Germinal center (tissue), 1 donor: ENCODE data around the gene DOHH.
"Not testable (repeated sequence)": the region's sequence is repeated elsewhere in the genome, so short reads cannot be mapped to it uniquely, and the experiment has no call there.

ENCODE experiments used
- DNase-seq: peaks from one replicate; pipeline ENCODE4 v3.0.0; 2012; ENCODE audit warnings: mixed read lengths, low spot score

The DOHH gene

DNA sequence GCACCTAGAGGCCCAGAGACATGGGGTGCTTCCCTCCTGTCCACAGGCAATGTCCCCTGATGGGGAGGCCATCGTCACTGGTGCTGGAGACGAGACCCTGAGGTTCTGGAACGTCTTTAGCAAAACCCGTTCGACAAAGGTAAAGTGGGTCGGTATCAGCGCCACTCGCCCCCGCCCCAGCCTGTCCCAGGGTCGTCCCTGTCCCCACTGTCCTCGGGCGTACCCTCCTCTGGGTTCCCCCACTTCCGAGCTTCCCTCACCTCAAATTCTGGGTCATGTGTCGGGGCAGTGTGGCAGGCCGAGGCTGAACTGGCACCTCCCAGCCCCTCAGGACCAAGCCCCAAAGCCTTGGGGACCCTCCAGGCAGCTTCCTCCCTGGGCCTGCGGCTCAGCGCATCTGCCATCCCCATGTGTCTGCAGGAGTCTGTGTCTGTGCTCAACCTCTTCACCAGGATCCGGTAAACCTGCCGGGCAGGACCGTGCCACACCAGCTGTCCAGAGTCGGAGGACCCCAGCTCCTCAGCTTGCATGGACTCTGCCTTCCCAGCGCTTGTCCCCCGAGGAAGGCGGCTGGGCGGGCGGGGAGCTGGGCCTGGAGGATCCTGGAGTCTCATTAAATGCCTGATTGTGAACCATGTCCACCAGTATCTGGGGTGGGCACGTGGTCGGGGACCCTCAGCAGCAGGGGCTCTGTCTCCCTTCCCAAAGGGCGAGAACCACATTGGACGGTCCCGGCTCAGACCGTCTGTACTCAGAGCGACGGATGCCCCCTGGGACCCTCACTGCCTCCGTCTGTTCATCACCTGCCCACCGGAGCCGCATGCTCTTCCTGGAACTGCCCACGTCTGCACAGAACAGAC is 34.1 kb upstream of the DOHH start:
- DNase-seq, result no peak

DNA sequence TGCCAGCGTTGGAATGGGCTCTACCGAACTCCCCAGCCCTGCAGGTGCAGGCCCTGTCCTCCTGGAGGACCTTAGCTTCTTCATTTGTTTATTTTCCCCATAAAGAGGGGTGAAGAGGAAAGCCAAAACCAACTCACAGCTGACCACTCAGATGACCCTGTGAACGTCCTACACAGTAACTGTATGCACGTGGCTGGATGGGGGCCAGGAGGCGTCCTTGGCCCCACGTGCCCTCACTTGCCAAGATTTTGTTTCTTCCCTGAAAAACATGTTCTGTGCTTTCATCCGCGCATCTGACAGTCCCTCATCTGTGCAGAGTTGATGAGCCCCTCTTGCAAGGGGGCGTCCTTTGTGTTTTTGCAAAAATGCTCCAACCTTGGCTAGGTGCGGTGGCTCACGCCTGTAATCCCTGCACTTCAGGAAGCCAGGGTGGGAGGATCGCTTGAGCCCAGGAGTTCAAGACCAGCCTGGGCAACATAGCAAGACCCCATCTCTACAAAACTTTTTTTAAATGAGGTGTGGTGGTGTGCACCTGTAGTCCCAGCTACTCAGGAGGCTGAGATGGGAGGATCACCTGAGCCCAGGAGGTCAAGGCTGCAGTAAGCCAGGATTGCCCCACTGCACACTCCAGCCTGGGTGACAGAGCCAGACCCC is 33.2 kb upstream of the DOHH start:
- no peak for DNase-seq

DNA sequence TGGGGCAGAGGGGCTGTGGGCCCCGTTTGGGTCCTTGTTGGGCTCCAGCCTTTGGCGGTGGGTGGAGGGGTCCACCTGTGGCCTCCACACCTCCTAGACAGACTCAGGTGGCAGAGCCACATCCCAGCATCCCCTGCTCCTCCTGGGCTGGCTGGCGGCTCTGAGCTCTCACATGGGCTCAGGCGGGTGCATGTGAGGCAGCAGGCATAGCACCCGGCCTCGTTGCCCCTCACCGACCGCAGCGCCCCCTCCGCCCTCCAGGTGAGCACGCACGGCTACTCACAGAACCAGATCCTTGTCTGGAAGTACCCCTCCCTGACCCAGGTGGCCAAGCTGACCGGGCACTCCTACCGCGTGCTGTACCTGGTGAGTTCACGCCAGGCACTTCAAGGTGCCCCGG is 32.6 kb upstream of the DOHH start:
- DNase-seq, result no peak

DNA sequence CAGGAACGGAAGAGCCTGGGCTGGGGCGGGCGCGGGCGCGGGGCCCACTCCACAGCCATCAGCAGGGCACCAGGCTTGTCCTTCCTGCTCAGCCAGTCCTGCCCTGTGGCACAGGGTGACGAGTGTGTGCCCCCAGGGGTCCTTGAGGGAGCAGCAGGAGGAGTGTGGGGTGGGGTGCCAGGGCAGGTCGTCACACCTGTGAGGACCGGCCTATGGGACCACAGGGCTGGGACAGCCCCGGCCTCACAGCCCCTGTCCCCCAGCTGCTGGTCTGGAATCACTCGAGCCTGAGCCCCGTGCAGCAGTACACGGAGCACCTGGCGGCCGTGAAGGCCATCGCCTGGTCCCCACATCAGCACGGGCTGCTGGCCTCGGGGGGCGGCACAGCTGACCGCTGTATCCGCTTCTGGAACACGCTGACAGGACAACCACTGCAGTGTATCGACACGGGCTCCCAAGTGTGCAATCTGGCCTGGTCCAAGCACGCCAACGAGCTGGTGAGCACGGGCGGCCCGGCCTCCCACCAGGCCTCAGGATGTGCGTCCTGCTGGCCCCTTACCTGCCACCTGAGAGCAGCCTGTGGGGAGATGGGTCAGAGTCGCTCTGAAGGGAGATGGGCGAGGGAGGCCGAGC is 31.8 kb upstream of the DOHH start:
- no peak for DNase-seq

DNA sequence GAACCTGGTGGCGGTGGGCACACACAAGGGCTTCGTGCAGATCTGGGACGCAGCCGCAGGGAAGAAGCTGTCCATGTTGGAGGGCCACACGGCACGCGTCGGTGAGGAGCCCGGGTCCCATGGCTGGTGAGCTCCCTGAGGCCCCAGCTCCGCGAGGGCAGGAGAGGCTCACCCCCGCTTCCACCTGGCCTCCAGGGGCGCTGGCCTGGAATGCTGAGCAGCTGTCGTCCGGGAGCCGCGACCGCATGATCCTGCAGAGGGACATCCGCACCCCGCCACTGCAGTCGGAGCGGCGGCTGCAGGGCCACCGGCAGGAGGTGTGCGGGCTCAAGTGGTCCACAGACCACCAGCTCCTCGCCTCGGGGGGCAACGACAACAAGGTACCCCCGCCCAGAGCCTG is 31.2 kb upstream of the DOHH start:
- DNase-seq, result no peak

- DNase-seq, result no peak
Observed at GRCh38 chr19:3530389-3530788, 29.9 kb upstream of the DOHH start.

GRCh38 chr19:3529299-3529698 is 28.8 kb upstream of the DOHH start:
- not testable (repeated sequence) for DNase-seq

DNA sequence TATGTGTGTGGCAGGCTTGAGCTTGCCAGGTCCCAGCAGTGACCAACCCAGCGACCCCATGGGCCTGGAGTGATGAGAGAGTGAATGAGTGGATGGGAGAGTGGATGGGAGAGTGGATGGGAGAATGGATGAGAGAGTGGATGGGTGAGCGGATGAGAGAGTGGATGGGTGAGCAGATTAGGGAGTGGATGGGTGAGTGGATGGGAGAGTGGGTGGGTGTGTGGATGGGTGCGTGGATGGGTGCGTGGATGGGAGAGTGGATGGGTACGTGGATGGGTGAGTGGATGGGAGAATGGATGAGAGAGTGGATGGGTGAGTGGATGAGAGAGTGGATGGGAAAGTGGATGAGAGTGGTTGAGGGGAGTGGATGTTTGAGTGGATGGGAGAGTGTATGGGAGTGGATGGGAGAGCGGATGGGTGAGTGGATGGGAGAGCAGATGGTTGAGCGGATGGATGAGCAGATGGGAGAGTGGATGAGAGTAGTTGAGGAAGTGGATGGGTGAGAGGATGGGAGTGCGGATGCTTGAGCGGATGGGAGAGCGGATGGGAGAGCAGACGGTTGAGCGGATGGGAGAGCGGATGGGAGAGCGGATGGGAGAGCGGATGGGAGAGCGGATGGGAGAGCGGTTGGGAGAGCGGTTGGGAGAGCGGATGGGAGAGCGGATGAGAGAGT is 28.2 kb upstream of the DOHH start:
- no peak for DNase-seq

DNA sequence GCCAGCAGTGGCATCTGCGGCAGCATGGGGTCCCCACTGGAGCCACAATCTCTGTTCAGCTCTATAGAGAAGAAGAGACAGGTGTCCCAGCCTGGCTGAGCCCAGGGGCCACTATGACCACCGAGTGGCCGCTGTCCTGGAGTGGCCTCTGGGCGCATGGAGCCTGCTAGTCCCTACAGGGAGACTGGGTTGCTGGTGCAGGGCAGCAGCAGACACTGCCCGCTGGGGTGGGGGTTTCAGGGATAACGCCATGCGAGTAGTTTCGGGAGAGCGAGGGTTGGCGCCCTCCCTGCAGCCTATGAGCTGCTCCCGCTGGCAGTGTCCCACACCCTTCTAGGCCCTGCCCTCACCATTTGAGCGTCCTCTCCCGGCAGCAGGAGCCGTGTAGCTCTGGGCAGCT is 27.6 kb upstream of the DOHH start:
- no peak for DNase-seq

DNA sequence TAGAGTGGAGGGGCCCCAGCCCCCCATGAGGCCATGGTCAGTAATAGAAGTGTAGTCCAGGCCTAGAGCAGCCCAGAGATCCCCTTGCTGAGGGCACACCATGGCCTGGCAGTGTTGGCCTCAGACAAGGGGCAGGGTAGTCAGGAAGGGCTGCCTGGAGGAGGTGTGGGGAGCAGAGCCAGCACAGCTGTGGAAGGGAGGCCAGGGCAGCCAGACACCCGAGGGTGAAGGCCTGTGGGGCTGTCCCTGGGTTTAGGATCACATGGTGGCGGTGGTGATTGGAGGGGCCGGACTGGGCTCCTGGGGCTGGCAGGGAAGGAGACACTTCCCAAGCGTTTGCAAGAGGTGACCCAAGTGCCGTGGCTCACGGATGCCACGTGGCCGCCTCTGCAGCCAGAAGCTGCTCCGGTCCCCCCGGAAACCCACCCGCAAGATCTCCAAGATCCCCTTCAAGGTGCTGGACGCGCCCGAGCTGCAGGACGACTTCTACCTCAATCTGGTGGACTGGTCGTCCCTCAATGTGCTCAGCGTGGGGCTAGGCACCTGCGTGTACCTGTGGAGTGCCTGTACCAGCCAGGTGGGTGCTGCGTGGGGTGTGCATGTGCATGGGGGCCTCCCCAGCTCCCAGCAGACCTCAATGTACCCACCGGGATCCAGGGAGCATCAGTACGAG is 26.9 kb upstream of the DOHH start:
- no peak for DNase-seq

DNA sequence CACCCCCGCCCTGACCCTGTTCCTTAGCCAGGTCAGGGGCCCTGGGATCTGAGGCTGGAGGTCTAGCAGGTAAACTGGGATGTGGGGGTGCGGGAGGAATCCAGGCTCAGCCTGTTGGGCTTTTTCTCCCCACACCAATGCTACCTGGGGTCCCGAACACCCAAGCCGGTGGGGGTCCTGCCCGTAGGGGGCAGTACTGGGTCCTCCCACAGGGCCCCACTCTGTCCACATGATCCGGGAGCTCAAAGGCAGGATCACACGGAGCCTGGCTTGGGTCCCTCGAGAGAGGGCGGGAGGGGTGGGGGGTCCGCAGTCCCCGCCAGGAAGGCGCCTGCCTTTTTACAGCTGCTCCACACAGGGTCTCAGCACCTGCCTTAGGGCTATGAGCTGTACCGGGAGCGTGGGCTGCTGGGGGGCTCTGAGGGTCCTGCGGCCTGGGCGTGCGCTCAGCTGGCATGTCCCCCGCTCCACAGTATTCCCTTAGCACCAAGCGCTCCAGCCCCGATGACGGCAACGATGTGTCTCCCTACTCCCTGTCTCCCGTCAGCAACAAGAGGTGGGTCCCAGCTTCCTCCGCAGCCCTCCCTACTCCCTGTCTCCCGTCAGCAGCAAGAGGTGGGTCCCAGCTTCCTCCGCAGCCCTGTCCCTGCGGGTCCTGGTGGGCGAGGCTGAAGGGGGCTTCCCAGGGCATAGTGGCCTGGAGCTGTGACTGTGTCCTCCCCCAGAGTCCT is 26.2 kb upstream of the DOHH start:
- no peak for DNase-seq

GRCh38 chr19:3524904-3525451 is 24.5 kb upstream of the DOHH start:
- DNase-seq, result no peak

- DNase-seq, result no peak
Observed at GRCh38 chr19:3524078-3524842, 23.8 kb upstream of the DOHH start.

- no peak for DNase-seq
Observed at GRCh38 chr19:3523361-3524077, 23.0 kb upstream of the DOHH start.

GRCh38 chr19:3522421-3523360 is 22.2 kb upstream of the DOHH start:
- DNase-seq, result no peak

DNA sequence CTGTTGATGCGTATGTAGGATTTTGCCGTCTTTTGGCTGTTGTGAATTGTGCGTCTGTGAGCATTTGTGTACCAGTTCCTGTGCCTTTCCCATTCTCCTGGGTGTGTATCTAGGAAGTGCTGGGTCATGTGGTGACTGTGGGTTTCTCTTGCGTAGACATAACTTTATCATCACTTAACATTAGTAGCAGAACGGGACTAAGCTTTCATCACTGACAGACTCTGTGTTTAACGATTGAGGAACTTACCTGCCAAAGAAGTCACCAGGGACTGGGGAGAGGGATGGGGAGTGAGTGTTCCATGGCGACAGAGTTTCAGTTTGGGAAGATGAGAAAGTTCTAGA is 20.6 kb upstream of the DOHH start:
- DNase-seq, result no peak

DNA sequence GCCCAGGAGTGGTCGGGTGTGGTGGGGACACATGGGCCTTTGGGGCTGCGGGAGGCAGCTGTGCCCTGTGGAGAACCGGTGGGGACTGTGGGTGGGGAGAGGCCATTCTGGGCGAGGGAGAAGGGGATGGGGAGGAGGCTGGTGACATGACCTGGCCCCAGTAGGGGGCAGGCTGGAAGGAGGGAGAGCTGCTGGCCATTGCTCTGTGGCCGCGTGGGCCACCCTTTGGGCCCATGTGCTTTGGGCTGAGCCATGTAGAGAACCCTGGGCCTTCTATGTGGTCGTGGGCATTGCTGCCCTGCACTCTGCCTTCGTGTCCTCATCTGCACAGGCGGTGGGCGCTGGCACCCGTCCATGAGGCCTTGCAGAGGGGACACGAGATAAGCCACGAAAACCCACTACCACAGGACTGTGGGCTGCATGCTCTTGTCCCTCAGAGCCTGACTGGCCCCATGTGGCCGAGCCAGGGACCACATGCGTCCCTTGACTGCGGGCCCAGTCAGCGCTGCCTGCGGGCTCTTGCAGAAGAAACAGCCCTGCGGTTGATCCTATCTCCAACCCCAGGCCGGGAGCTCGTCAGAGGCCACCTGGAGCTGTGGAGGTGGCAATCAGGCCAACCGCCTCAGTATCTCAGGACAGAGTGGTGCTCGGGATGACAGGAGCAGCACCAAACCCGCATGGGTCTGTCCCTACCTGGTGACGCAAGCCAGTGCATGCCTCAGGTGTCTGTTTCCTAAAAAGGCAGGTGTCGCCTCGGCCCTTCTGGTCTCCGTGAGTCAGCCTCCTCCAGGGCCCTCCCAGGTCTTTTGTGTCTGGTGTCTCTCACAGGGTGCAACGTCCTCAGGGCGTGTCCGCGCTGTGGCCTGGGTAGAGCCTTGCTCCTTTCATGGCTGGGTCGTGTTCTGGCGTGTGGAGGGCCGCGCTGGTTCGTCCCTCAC is 20.0 kb upstream of the DOHH start:
- DNase-seq, result no peak
